Neuron (in vitro differentiated cells): ENCODE measurements around the gene DMP1.

ENCODE experiments used
- H2AFZ ChIP-seq: one replicate; pipeline ENCODE4 v1.6.1; 2013; ENCODE audit warnings: low read depth, mild to moderate bottlenecking, inconsistent platforms, low read length, moderate library complexity
- H3K27me3 ChIP-seq: one replicate; pipeline ENCODE4 v1.6.1; 2013; ENCODE audit warnings: low read length; ENCODE audit not compliant: insufficient read depth
- H3K36me3 ChIP-seq: one replicate; pipeline ENCODE4 v1.6.1; 2013; ENCODE audit warnings: low read length; ENCODE audit not compliant: insufficient read depth
- H3K4me1 ChIP-seq: one replicate; pipeline ENCODE4 v1.6.1; 2013; ENCODE audit warnings: low read length; ENCODE audit not compliant: insufficient read depth
- H3K4me3 ChIP-seq: 2 replicates; pipeline ENCODE4 v1.5.1; 2013; ENCODE audit warnings: mild to moderate bottlenecking, low read length, moderate library complexity
- H3K9me3 ChIP-seq: one replicate; pipeline ENCODE4 v1.6.1; 2013; ENCODE audit warnings: low read length

Gene DMP1

GRCh38 chr4:87649980-87650379 lies at the start of gene DMP1:
Gene DMP1, plus strand, starts transcription at chr4:87650280. Its CDS starts 6,213 bp downstream, at chr4:87656493.
- Histone ChIP-seq H2AFZ (no peak within 1 kb of the TSS), H3K4me1 (peaks cover 10% of the 10 kb centered on the region), H3K36me3 (no peaks in the 10 kb centered on the region), H3K4me3 (no peak within 1 kb of the TSS), H3K9me3 (no peaks in the 10 kb centered on the region), H3K27me3 (no peaks in the 10 kb centered on the region)

- H3K9me3 ChIP-seq = no peaks in the 10 kb centered on the region
- no peak overlapping the region for H3K4me3 ChIP-seq
- peaks cover 4% of the 10 kb centered on the region for H3K4me1 ChIP-seq
- H3K36me3 ChIP-seq = no peaks in the 10 kb centered on the region
- H2AFZ ChIP-seq = no peak overlapping the region
- no peaks in the 10 kb centered on the region for H3K27me3 ChIP-seq
These were observed 48.7 kb upstream of the DMP1 start for GRCh38 chr4:87601361-87601760.

- Histone ChIP-seq H3K4me3 (no peak within 1 kb of the TSS), H3K4me1 (peaks cover 3% of the 10 kb centered on the region), H3K27me3 (no peaks in the 10 kb centered on the region), H3K36me3 (no peaks in the 10 kb centered on the region), H3K9me3 (no peaks in the 10 kb centered on the region), H2AFZ (no peak within 1 kb of the TSS)
These were observed 41.9 kb upstream of the DMP1 start, which contains the start of gene DSPP for GRCh38 chr4:87608229-87608628. Gene DSPP, plus strand, starts transcription at chr4:87608529. Its CDS starts 2,380 bp downstream, at chr4:87610909.

GRCh38 chr4:87614292-87614890 lies 35.7 kb upstream of the DMP1 start:
- no peak overlapping the region for H3K4me3 ChIP-seq
- no peaks in the 10 kb centered on the region for H3K4me1 ChIP-seq
- H3K9me3 ChIP-seq = no peaks in the 10 kb centered on the region
- H3K27me3 ChIP-seq = no peaks in the 10 kb centered on the region
- no peaks in the 10 kb centered on the region for H3K36me3 ChIP-seq
- H2AFZ ChIP-seq = no peak overlapping the region

GRCh38 chr4:87616268-87616667 lies 33.8 kb upstream of the DMP1 start:
- no peak overlapping the region for H3K4me3 ChIP-seq
- H3K9me3 ChIP-seq = no peaks in the 10 kb centered on the region
- H3K4me1 ChIP-seq = no peaks in the 10 kb centered on the region
- H3K27me3 ChIP-seq = no peaks in the 10 kb centered on the region
- no peaks in the 10 kb centered on the region for H3K36me3 ChIP-seq
- no peak overlapping the region for H2AFZ ChIP-seq

GRCh38 chr4:87620086-87620485 lies 30.0 kb upstream of the DMP1 start:
- Histone ChIP-seq H2AFZ (no peak overlapping the region), H3K27me3 (no peaks in the 10 kb centered on the region), H3K9me3 (no peaks in the 10 kb centered on the region), H3K4me1 (no peaks in the 10 kb centered on the region), H3K4me3 (no peak overlapping the region), H3K36me3 (no peaks in the 10 kb centered on the region)

- no peaks in the 10 kb centered on the region for H3K4me1 ChIP-seq
- no peaks in the 10 kb centered on the region for H3K36me3 ChIP-seq
- H3K4me3 ChIP-seq = no peak overlapping the region
- H3K9me3 ChIP-seq = no peaks in the 10 kb centered on the region
- no peak overlapping the region for H2AFZ ChIP-seq
- no peaks in the 10 kb centered on the region for H3K27me3 ChIP-seq
These were observed 29.6 kb upstream of the DMP1 start for GRCh38 chr4:87620491-87620890.

- H3K36me3 ChIP-seq = no peaks in the 10 kb centered on the region
- H3K27me3 ChIP-seq = no peaks in the 10 kb centered on the region
- H3K4me3 ChIP-seq = no peak overlapping the region
- no peak overlapping the region for H2AFZ ChIP-seq
- no peaks in the 10 kb centered on the region for H3K9me3 ChIP-seq
- no peaks in the 10 kb centered on the region for H3K4me1 ChIP-seq
These were observed 27.8 kb upstream of the DMP1 start for GRCh38 chr4:87622303-87622702.

- no peaks in the 10 kb centered on the region for H3K27me3 ChIP-seq
- H2AFZ ChIP-seq = no peak overlapping the region
- H3K36me3 ChIP-seq = no peaks in the 10 kb centered on the region
- H3K4me1 ChIP-seq = no peaks in the 10 kb centered on the region
- H3K9me3 ChIP-seq = no peaks in the 10 kb centered on the region
- no peak overlapping the region for H3K4me3 ChIP-seq
These were observed 25.4 kb upstream of the DMP1 start for GRCh38 chr4:87624698-87625097.

GRCh38 chr4:87631668-87632067 lies 18.4 kb upstream of the DMP1 start:
- H3K27me3 ChIP-seq = no peaks in the 10 kb centered on the region
- H3K4me3 ChIP-seq = no peak overlapping the region
- H2AFZ ChIP-seq = no peak overlapping the region
- H3K4me1 ChIP-seq = no peaks in the 10 kb centered on the region
- no peaks in the 10 kb centered on the region for H3K9me3 ChIP-seq
- H3K36me3 ChIP-seq = no peaks in the 10 kb centered on the region

GRCh38 chr4:87632469-87632868 lies 17.6 kb upstream of the DMP1 start:
- H3K4me1 ChIP-seq = no peaks in the 10 kb centered on the region
- H3K27me3 ChIP-seq = no peaks in the 10 kb centered on the region
- H3K9me3 ChIP-seq = no peaks in the 10 kb centered on the region
- H2AFZ ChIP-seq = no peak overlapping the region
- H3K36me3 ChIP-seq = no peaks in the 10 kb centered on the region
- no peak overlapping the region for H3K4me3 ChIP-seq

- Histone ChIP-seq H3K36me3 (no peaks in the 10 kb centered on the region), H2AFZ (no peak overlapping the region), H3K27me3 (no peaks in the 10 kb centered on the region)
These were observed 16.8 kb upstream of the DMP1 start for GRCh38 chr4:87633243-87633642.

GRCh38 chr4:87644286-87644685 lies 5.8 kb upstream of the DMP1 start:
- Histone ChIP-seq H3K4me3 (no peak overlapping the region), H2AFZ (no peak overlapping the region), H3K27me3 (no peaks in the 10 kb centered on the region), H3K4me1 (no peaks in the 10 kb centered on the region), H3K36me3 (no peaks in the 10 kb centered on the region), H3K9me3 (no peaks in the 10 kb centered on the region)

More at GRCh38 chr4:87633243-87633642, 16.8 kb upstream of the DMP1 start:
- Histone ChIP-seq H3K4me3 (no peak overlapping the region), H3K9me3 (no peaks in the 10 kb centered on the region), H3K4me1 (no peaks in the 10 kb centered on the region)

- Histone ChIP-seq H3K4me1 (peaks cover 10% of the 10 kb centered on the region), H3K4me3 (no peak overlapping the region), H3K36me3 (no peaks in the 10 kb centered on the region), H2AFZ (no peak overlapping the region), H3K27me3 (no peaks in the 10 kb centered on the region), H3K9me3 (no peaks in the 10 kb centered on the region)
These were observed 858 bp downstream of the DMP1 start for GRCh38 chr4:87650938-87651337.
